Naive B cell (primary cell): ENCODE results near the gene NXN. TPM values are rescaled to one million over a fixed set of nuclear protein-coding genes. Genes with fewer than 3 reads are reported as not detected.
A peak's percentile ranks its signal among the peaks of the same experiment; 100 is the strongest.
"Not testable (repeated sequence)": the region's sequence is repeated elsewhere in the genome, so short reads cannot be mapped to it uniquely, and the experiment has no call there.

Source experiments
- ATAC-seq, 2 donors: fragments of 150-1000 bp; cut with Tn5 transposase; 2 replicates each; pipeline ENCODE4 v1.10.0; 2021; ENCODE audit warnings: low read depth in 2 of 2, mild to moderate bottlenecking in 2 of 2, moderate library complexity in 2 of 2
- DNase-seq: peaks from one replicate; pipeline ENCODE4 v3.0.0; 2022
- H3K27ac Mint-ChIP-seq, 6 donors: one replicate each; pipeline ENCODE4 v1.8.0; 2020 to 2022; ENCODE audit warnings: mild to moderate bottlenecking in 6 of 6, mixed read lengths in 6 of 6, moderate library complexity in 5 of 6, inconsistent platforms in 2 of 6
- H3K27me3 Mint-ChIP-seq, 3 donors: one replicate each; pipeline ENCODE4 v1.8.0; 2021 to 2022; ENCODE audit warnings: mixed read lengths in 3 of 3, mild to moderate bottlenecking in 1 of 3
- H3K36me3 Mint-ChIP-seq, 2 donors: one replicate each; pipeline ENCODE4 v1.8.0; 2020 to 2022; ENCODE audit warnings: mixed read lengths in 2 of 2, inconsistent platforms in 1 of 2, mild to moderate bottlenecking in 1 of 2
- H3K4me1 Mint-ChIP-seq, 3 donors: one replicate each; pipeline ENCODE4 v1.8.0; 2020 to 2022; ENCODE audit warnings: mixed read lengths in 3 of 3, inconsistent platforms in 1 of 3, mild to moderate bottlenecking in 1 of 3, moderate library complexity in 1 of 3
- H3K4me3 Mint-ChIP-seq, 8 donors: one replicate each; pipeline ENCODE4 v1.8.0; 2020 to 2022; ENCODE audit warnings: mild to moderate bottlenecking in 8 of 8, mixed read lengths in 8 of 8, moderate library complexity in 8 of 8, inconsistent platforms in 2 of 8
- H3K9me3 Mint-ChIP-seq, 7 donors: one replicate each; pipeline ENCODE4 v1.8.0; 2020 to 2022; ENCODE audit warnings: mixed read lengths in 7 of 7, mild to moderate bottlenecking in 5 of 7, inconsistent platforms in 2 of 7, moderate library complexity in 1 of 7
- polyA plus RNA-seq, 6 donors: library from polyadenylated mRNA; unstranded; fragments of 300-500 nt; fragmentation: Illumina TruSeq; gene quantifications; one replicate each; pipeline ENCODE4 v1.2.3, GENCODE V29; 2021; ENCODE audit warnings: low read depth in 6 of 6

NXN gene
- polyA plus RNA-seq, 6 donors from 2014 or later: 0.36 to 0.40 TPM; not detected in 4

DNA sequence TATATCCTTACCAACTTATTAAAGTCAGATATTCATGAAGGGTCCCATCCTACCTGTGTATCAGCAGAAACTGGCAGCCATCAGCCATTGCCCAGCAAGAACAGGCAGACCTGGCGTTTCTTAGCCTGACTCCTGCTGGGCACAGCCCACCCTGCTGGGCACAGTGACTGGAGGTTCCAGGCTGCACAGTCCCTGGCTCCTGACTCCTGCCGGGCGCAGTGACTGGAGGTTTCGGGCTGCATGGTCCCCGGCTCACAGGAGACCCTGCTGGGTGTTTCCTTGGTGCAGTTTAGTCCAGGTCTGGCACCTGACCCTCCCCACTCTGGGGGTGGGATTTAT lies 24.0 kb upstream of the NXN start:
- ATAC-seq (no peak), DNase-seq (no peak)
- Mint-ChIP-seq H3K27ac (peak overlapping the region in 2 of 6 donors; percentile 28 to 42), H3K36me3 (peaks cover 9 to 15% of the 10 kb centered on the region in 2 donors), H3K27me3 (no peaks in the 10 kb centered on the region), H3K4me3 (no peak overlapping the region), H3K4me1 (peaks cover 5 to 21% (median 19%) of the 10 kb centered on the region in 3 donors), H3K9me3 (no peaks in the 10 kb centered on the region)

DNA sequence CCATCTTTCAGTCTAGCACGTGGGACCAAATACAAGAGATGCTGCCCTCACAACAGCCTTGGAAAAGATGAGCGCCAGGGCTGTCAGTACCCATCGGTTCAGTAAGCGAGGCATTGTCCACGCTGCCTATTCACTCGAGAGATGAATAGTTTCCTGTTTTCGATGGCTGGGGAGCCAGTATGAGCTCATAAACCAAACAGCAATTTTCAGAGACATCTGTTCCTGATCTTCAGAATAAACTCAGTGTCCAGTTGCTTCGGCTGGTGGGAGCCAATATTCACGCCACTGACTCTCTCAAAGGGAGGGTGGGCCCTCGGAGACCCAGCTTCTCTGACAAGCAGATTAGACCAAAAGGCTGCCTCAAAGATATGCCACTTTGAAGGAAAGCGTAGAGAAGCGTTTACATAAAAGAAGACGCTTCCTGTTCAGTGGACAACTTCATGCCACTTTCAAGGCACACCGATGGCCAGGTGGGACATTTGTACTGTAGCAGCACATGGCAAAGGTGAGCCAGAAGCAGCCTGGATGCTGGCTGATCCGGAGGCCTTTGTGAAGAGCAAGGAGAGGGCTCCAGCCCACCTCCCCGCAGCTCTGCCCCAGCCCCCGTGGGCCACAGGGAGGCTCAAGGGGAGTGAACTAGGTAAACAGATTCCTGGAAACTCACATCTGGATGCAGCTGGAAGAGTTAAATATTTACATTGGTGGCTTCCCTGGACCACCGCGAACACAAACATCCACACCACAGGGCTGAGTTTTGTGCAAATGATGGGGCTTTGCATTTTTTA lies 23.4 kb upstream of the NXN start:
- DNase-seq (no peak), ATAC-seq (no peak)
- peaks cover 9 to 15% of the 10 kb centered on the region in 2 donors for H3K36me3 Mint-ChIP-seq
- no peaks in the 10 kb centered on the region for H3K27me3 Mint-ChIP-seq
- H3K9me3 Mint-ChIP-seq: no peaks in the 10 kb centered on the region
- H3K27ac Mint-ChIP-seq: peak overlapping the region in 2 of 6 donors; percentile 1 to 79
- peaks cover 12 to 25% (median 21%) of the 10 kb centered on the region in 3 donors for H3K4me1 Mint-ChIP-seq
- H3K4me3 Mint-ChIP-seq: no peak overlapping the region

DNA sequence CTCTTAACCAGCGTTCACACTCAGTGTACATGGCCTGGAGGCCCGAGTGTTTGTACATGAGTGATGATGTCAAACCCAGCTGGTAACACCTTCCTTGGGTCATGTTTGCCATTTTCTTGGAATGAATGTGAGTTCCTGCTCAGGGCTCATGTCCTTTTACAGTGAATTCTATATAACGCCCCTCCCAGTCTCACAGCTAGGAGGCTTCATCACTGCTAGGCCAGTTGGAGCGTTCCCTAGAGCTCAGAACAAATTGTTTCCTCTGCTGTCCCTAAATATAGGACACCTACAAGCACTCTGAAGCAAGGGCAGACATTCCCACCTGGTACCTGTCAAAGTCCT lies 22.8 kb upstream of the NXN start:
- peaks cover 17 to 28% (median 21%) of the 10 kb centered on the region in 3 donors for H3K4me1 Mint-ChIP-seq
- DNase-seq (no peak), ATAC-seq (no peak)
- peak overlapping the region in 3 of 6 donors; percentile 1 to 79 (median 61) for H3K27ac Mint-ChIP-seq
- no peaks in the 10 kb centered on the region for H3K27me3 Mint-ChIP-seq
- H3K4me3 Mint-ChIP-seq: no peak overlapping the region
- H3K36me3 Mint-ChIP-seq: peaks cover 9 to 15% of the 10 kb centered on the region in 2 donors
- H3K9me3 Mint-ChIP-seq: no peaks in the 10 kb centered on the region

DNA sequence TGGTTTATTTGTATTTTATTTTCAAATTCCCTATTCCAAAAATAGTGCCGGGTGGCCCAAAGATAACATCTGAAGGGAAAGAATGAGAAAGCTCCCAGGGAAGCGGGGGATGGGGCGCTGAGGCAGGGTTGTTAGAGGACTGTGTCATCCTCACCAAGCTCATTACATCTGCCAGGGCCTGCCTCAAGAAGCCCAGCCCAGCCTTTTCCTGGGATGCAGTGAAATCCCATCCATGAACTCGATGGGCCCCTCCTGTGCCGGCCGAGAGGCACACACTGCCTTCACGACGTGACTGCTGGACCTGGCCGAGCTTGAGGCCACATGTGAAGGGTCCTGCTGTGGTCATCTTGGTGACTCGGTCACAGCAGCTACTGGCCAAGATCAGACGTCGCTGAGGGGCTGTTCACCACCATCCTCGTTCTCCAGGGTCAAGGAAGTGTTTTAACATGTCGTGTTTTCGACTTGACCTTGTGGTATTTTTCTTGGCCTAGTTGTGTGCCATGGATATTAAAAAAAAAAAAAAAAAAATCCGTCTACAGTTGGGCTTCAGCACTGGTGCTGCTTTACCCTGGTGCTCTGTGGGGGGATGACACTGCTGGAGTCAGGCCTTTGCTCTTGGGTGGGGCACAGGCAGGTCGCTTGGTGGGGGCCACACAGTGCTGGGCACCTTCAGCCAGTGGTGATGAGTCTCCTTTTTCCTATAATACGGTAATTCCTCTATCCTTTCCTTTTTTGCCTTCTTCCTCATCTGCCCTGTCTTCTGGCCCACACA lies 22.2 kb upstream of the NXN start:
- Mint-ChIP-seq H3K4me3 (no peak overlapping the region), H3K9me3 (no peaks in the 10 kb centered on the region), H3K27ac (peak overlapping the region in 3 of 6 donors; percentile 1 to 79 (median 61)), H3K27me3 (no peaks in the 10 kb centered on the region), H3K36me3 (peaks cover 9 to 15% of the 10 kb centered on the region in 2 donors), H3K4me1 (peaks cover 21 to 28% (median 26%) of the 10 kb centered on the region in 3 donors)
- DNase-seq (no peak), ATAC-seq (no peak)

GRCh38 chr17:1000597-1001461 lies 21.3 kb upstream of the NXN start:
- peaks cover 25 to 30% (median 27%) of the 10 kb centered on the region in 3 donors for H3K4me1 Mint-ChIP-seq

DNA sequence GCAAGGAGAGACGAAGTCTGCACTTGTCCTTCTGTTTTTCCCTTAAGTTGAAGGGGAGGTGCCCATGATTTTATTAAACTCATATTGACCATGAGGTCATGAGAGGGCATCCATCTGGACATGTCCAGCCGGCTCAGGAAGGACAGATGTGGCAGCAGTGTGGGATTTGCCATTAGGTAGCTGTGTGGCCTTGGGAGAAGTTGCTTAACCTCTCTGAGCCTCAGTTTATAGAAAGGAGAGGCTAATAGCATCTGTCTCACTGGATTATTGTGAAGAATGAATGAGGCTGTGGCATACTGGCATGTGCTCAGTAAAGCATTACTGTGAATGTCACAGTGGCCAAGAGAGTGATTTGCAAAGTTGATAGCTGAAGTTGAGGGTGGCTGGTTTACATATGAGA lies 18.5 kb upstream of the NXN start:
- H3K27me3 Mint-ChIP-seq: no peaks in the 10 kb centered on the region
- H3K27ac Mint-ChIP-seq: peak overlapping the region in 5 of 6 donors; percentile 45 to 95 (median 64)
- H3K4me1 Mint-ChIP-seq: peaks cover 17 to 25% (median 22%) of the 10 kb centered on the region in 3 donors
- no peak for ATAC-seq
- peaks cover 5 to 19% (median 9%) of the 10 kb centered on the region in 7 donors for H3K9me3 Mint-ChIP-seq
- H3K36me3 Mint-ChIP-seq: peaks cover 9 to 22% of the 10 kb centered on the region in 2 donors
- H3K4me3 Mint-ChIP-seq: peak overlapping the region; percentile 74 to 99 (median 98)
- no peak for DNase-seq

More at GRCh38 chr17:1000597-1001461, 21.3 kb upstream of the NXN start:
- Mint-ChIP-seq H3K27me3 (no peaks in the 10 kb centered on the region), H3K36me3 (peaks cover 9 to 15% of the 10 kb centered on the region in 2 donors), H3K4me3 (peak overlapping the region in 1 of 8 donors; percentile 47), H3K9me3 (no peaks in the 10 kb centered on the region), H3K27ac (peak overlapping the region in 2 of 6 donors; percentile 24)
- no peak for DNase-seq
- ATAC-seq: no peak

- Mint-ChIP-seq H3K4me1 (peaks cover 13 to 25% (median 17%) of the 10 kb centered on the region in 3 donors), H3K9me3 (peaks cover 10 to 26% (median 12%) of the 10 kb centered on the region in 7 donors), H3K27me3 (no peaks in the 10 kb centered on the region), H3K36me3 (peaks cover 6 to 16% of the 10 kb centered on the region in 2 donors), H3K4me3 (peak within 1 kb of the TSS; percentile 98 to 99 (median 98)), H3K27ac (peak within 1 kb of the TSS; percentile 95 to 99 (median 98))
- DNase-seq (peak; percentile 94), ATAC-seq (peak; percentile 91 to 92)
Measured at GRCh38 chr17:996554-997344, 17.2 kb upstream of the NXN start, which contains the start of gene TIMM22. Gene TIMM22, plus strand, starts transcription at chr17:997129. Its CDS starts 14 bp downstream, at chr17:997143.

- peaks cover 10 to 26% (median 12%) of the 10 kb centered on the region in 7 donors for H3K9me3 Mint-ChIP-seq
- H3K36me3 Mint-ChIP-seq: peaks cover 6 to 16% of the 10 kb centered on the region in 2 donors
- peaks cover 13 to 25% (median 17%) of the 10 kb centered on the region in 3 donors for H3K4me1 Mint-ChIP-seq
- peak overlapping the region in 2 of 6 donors; percentile 20 to 84 for H3K27ac Mint-ChIP-seq
- DNase-seq, H3K27me3 Mint-ChIP-seq, ATAC-seq: not testable (repeated sequence)
- H3K4me3 Mint-ChIP-seq: peak overlapping the region in 1 of 8 donors; percentile 25
Measured at GRCh38 chr17:995324-995723, 15.7 kb upstream of the NXN start.

GRCh38 chr17:992933-993332 lies 13.4 kb upstream of the NXN start:
- ATAC-seq (no peak), DNase-seq (no peak)
- Mint-ChIP-seq H3K9me3 (peaks cover 10 to 26% (median 12%) of the 10 kb centered on the region in 7 donors), H3K36me3 (peaks cover 0 to 16% of the 10 kb centered on the region in 2 donors), H3K27ac (no peak overlapping the region), H3K27me3 (no peaks in the 10 kb centered on the region), H3K4me3 (no peak overlapping the region), H3K4me1 (peaks cover 3 to 13% (median 10%) of the 10 kb centered on the region in 3 donors)

DNA sequence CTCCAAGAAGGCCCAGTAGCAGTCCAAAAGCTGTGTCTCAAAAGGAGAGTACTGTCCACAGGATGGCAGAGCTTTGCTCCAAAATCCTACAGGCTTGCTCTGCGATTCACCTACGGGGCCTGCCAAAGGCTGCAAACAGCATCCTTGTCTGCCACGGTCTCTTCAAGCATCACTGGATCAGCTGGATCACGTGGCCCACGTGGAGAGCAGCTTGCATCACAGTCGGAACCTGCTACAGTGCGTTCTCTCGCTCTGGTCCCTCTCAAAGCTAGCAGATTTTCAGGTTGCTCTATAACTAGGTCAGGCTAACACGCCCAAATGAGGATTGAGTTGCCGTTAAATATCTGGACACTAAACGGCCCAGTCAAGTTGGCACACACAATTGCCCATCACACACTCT lies 9.0 kb upstream of the NXN start:
- H3K36me3 Mint-ChIP-seq: peaks cover 0 to 6% of the 10 kb centered on the region in 2 donors
- no peak for DNase-seq
- no peak overlapping the region for H3K4me3 Mint-ChIP-seq
- no peak overlapping the region for H3K27ac Mint-ChIP-seq
- no peaks in the 10 kb centered on the region for H3K27me3 Mint-ChIP-seq
- no peak for ATAC-seq
- H3K9me3 Mint-ChIP-seq: peaks cover 2 to 11% (median 6%) of the 10 kb centered on the region in 7 donors
- H3K4me1 Mint-ChIP-seq: no peaks in the 10 kb centered on the region

- Mint-ChIP-seq H3K4me1 (no peaks in the 10 kb centered on the region), H3K9me3 (peaks cover 0 to 5% (median 2%) of the 10 kb centered on the region in 7 donors), H3K27ac (no peak overlapping the region), H3K27me3 (no peaks in the 10 kb centered on the region), H3K4me3 (no peak overlapping the region), H3K36me3 (no peaks in the 10 kb centered on the region)
- ATAC-seq (no peak), DNase-seq (no peak)
Measured at GRCh38 chr17:987931-988330, 8.4 kb upstream of the NXN start.

DNA sequence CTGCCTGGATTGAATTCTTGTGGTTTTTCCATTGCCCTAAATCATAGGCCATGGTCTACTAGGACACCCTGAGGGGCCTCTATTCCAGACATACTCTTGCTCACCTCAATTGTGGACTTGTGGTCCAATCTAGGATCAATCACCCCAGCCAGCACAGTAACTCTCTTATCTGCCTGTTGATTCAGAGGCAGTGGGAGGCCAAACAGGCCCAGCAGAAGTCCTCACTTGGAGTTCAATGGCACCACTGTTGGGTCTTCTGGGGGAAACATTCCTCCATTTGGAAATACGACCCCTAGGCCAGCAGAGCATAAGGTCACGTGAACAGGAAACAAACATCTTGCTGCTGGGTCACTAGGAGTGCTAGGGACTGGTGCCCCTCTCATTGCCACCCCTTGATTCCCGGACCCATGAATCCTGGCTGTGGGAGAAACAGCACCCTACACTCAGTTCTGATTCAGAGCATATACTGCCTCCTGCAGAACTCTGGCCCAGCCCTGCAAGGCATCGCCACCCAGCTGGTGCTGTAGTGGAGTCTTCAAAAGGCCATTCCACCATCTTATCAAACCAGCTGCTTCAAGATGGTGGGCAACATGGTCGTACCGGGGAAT lies 6.8 kb upstream of the NXN start:
- H3K27me3 Mint-ChIP-seq: no peaks in the 10 kb centered on the region
- no peaks in the 10 kb centered on the region for H3K36me3 Mint-ChIP-seq
- no peak for DNase-seq
- H3K9me3 Mint-ChIP-seq: no peaks in the 10 kb centered on the region
- no peak overlapping the region for H3K27ac Mint-ChIP-seq
- H3K4me1 Mint-ChIP-seq: peaks cover 0 to under 1% (median 0%) of the 10 kb centered on the region in 3 donors
- no peak overlapping the region for H3K4me3 Mint-ChIP-seq
- no peak for ATAC-seq
